Fibroblast of lung (primary cell): Measurements from ENCODE around the gene SHISAL1. TPM values are rescaled to one million over a fixed set of nuclear protein-coding genes. Genes with fewer than 3 reads are reported as not detected.
"Not testable (repeated sequence)": the region's sequence is repeated elsewhere in the genome, so short reads cannot be mapped to it uniquely, and the experiment has no call there.

Experiments
- DNase-seq, 2 donors: peaks; one replicate each; pipeline versions ENCODE4 v3.0.0 to v3.0.0-alpha.2; 2010; ENCODE audit warnings: low read depth in 2 of 2
- H2AFZ ChIP-seq: 2 replicates; pipeline ENCODE4 v1.5.1; 2012; ENCODE audit warnings: low read length, control low read depth, inconsistent platforms
- H3K27ac ChIP-seq: 2 replicates; pipeline ENCODE4 v1.5.1; 2011; ENCODE audit warnings: low read length, control low read depth; ENCODE audit not compliant: insufficient read depth
- H3K27me3 ChIP-seq: 2 replicates; pipeline ENCODE4 v1.5.1; 2011; ENCODE audit warnings: mild to moderate bottlenecking, low read length; ENCODE audit not compliant: control insufficient read depth, insufficient read depth
- H3K36me3 ChIP-seq: 2 replicates; pipeline ENCODE4 v1.5.1; 2011; ENCODE audit warnings: low read length; ENCODE audit not compliant: control insufficient read depth, insufficient read depth
- H3K4me1 ChIP-seq: 2 replicates; pipeline ENCODE4 v1.5.1; 2011; ENCODE audit warnings: low read length; ENCODE audit not compliant: control insufficient read depth, insufficient read depth; ENCODE audit errors: extremely low read depth
- H3K4me2 ChIP-seq: 2 replicates; pipeline ENCODE4 v1.5.1; 2011; ENCODE audit warnings: low read length, control low read depth; ENCODE audit not compliant: insufficient read depth; ENCODE audit errors: extremely low read depth
- H3K4me3 ChIP-seq, 4 experiments: fragments of 200-600 bp in 1 of 4; sonication (generic) in 1 of 4; replicated peaks in 1 of 4; 2 replicates each; pipeline ENCODE4 v1.5.1; 2011 to 2016; ENCODE audit warnings: low read length in 4 of 4, low read depth in 3 of 4, mild to moderate bottlenecking in 3 of 4, control low read depth in 2 of 4, inconsistent platforms in 1 of 4, mixed read lengths in 1 of 4; ENCODE audit not compliant: insufficient read depth in 1 of 4; ENCODE audit errors: control extremely low read depth in 1 of 4
- H3K79me2 ChIP-seq: 2 replicates; pipeline ENCODE4 v1.5.1; 2012; ENCODE audit warnings: mild to moderate bottlenecking, low read length, inconsistent platforms; ENCODE audit not compliant: control insufficient read depth, insufficient read depth
- H3K9ac ChIP-seq: 2 replicates; pipeline ENCODE4 v1.5.1; 2011; ENCODE audit warnings: mild to moderate bottlenecking, low read length, control low read depth; ENCODE audit not compliant: insufficient read depth
- H3K9me3 ChIP-seq: 2 replicates; pipeline ENCODE4 v1.5.1; 2012; ENCODE audit warnings: low read depth, low read length; ENCODE audit not compliant: control insufficient read depth, insufficient read depth
- H4K20me1 ChIP-seq: 2 replicates; pipeline ENCODE4 v1.5.1; 2011; ENCODE audit warnings: low read length; ENCODE audit not compliant: control insufficient read depth, insufficient read depth; ENCODE audit errors: extremely low read depth
- EZH2 ChIP-seq: IDR thresholded peaks from 2 replicates; pipeline ENCODE4 v1.5.1; 2012; ENCODE audit warnings: low read length, control low read depth, mild to moderate bottlenecking; ENCODE audit errors: missing control alignments
- polyA plus RNA-seq, 2 donors: library from polyadenylated mRNA; depleted of rRNA in 1 of 2; stranded (reverse) in 1 of 2; unstranded in 1 of 2; fragments of >200 nt; gene quantifications; 2 replicates each; pipeline ENCODE4 v1.2.1, GENCODE V29; 2011 to 2012; ENCODE audit warnings: missing spikeins in 1 of 2
- total RNA-seq: library from RNA; depleted of rRNA; stranded (reverse); fragments of >200 nt; gene quantifications from 2 replicates; pipeline ENCODE4 v1.2.1, GENCODE V29; 2014
- TF ChIP-seq, protein P1 (sequence below), 2 donors: IDR thresholded peaks in 1 of 2; conservative IDR thresholded peaks in 1 of 2; 1 replicate in 1 of 2; 2 replicates in 1 of 2; pipeline ENCODE4 v1.5.1; 2011 to 2012; ENCODE audit warnings: low read length in 2 of 2, control low read depth in 1 of 2, inconsistent platforms in 1 of 2, low read depth in 1 of 2, mild to moderate bottlenecking in 1 of 2

Gene SHISAL1
- total and polyA plus RNA-seq, 2 donors (not counting 1 experiment from before 2014, with no cell fraction given) = 0.73 to 3.5 TPM

DNA sequence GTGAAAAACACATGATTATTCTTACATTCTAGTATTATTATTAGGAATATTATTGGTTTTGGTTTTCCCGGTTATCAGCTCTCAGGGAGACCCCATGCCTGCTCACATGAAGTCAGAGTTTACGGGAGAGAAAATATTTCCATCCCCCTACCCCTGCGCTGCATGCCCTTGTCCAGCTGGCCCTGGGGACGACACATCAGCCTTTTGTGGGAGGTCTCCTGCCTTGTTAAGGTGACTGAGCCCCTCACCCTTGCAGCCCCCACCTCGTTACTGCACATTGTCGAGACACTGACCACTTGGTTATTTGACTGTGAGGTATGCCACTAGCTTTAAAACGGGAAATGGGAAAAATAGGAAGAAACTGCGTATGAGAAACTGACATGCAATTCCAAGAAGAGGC is 69.0 kb downstream of the SHISAL1 start:
- H3K79me2 ChIP-seq = no peaks in the 10 kb centered on the region
- H4K20me1 ChIP-seq = no peaks in the 10 kb centered on the region
- no peaks in the 10 kb centered on the region for H3K27me3 ChIP-seq
- no peaks in the 10 kb centered on the region for H3K36me3 ChIP-seq
- no peak overlapping the region for H2AFZ ChIP-seq
- H3K4me1 ChIP-seq = no peaks in the 10 kb centered on the region
- H3K4me2 ChIP-seq = no peak overlapping the region
- no peaks in the 10 kb centered on the region for H3K9me3 ChIP-seq
- no peak overlapping the region for H3K27ac ChIP-seq
- TF ChIP-seq EZH2 = no peak
- TF ChIP-seq, protein P1, sequence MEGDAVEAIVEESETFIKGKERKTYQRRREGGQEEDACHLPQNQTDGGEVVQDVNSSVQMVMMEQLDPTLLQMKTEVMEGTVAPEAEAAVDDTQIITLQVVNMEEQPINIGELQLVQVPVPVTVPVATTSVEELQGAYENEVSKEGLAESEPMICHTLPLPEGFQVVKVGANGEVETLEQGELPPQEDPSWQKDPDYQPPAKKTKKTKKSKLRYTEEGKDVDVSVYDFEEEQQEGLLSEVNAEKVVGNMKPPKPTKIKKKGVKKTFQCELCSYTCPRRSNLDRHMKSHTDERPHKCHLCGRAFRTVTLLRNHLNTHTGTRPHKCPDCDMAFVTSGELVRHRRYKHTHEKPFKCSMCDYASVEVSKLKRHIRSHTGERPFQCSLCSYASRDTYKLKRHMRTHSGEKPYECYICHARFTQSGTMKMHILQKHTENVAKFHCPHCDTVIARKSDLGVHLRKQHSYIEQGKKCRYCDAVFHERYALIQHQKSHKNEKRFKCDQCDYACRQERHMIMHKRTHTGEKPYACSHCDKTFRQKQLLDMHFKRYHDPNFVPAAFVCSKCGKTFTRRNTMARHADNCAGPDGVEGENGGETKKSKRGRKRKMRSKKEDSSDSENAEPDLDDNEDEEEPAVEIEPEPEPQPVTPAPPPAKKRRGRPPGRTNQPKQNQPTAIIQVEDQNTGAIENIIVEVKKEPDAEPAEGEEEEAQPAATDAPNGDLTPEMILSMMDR (conservative IDR thresholded peaks at IDR 0.05 in 1 of 2, IDR thresholded peaks at IDR 0.05 in 1 of 2; ENCODE audit: low read depth in 1 of 2, low read length in 2 of 2) = no peak
- no peak overlapping the region for H3K4me3 ChIP-seq
- H3K9ac ChIP-seq = no peak overlapping the region
- DNase-seq = no peak

DNA sequence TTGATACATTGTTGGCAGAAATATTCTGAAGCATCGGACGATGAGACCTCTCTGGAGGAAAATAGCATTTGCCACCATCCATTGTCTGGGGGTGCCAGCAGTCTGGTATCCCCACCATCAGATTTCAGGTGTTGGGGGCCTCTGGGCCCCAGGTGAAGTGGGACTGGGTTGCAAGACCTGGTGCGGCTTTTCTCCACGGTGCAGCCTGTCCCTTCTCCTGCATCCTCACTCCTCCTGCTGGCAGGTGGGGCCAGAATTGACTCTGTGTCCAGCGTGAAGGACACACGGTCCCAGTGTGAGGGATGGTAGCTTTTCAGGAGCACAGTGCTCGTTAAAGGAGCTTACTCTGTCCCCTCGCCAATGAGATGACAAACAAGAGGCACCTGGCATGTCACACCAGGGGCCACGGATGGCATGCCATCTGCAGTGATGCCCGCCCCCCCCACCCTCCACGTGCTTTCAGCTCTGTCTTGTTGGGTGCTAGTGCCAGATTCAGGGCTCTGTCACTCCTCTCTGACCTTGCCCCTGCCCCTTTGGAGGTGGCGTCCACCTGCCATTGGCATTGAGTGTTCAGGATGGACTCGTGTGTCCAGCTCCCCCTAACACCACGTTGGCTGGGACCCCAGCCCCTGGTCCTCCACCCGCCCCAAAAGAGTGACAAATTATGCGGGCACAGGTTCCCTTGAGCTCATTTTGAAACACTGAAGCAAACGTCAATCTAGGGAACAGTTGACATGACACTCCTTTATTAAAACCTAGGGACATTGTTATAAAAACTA is 69.6 kb downstream of the SHISAL1 start:
- H3K4me1 ChIP-seq = no peaks in the 10 kb centered on the region
- no peak overlapping the region for H3K27ac ChIP-seq
- no peak for DNase-seq
- no peaks in the 10 kb centered on the region for H3K36me3 ChIP-seq
- TF ChIP-seq, protein P1 (conservative IDR thresholded peaks at IDR 0.05 in 1 of 2, IDR thresholded peaks at IDR 0.05 in 1 of 2; ENCODE audit: low read depth in 1 of 2, low read length in 2 of 2) = no peak
- no peak for TF ChIP-seq EZH2
- no peaks in the 10 kb centered on the region for H3K79me2 ChIP-seq
- H2AFZ ChIP-seq = no peak overlapping the region
- H3K9ac ChIP-seq = no peak overlapping the region
- H3K27me3 ChIP-seq = no peaks in the 10 kb centered on the region
- H4K20me1 ChIP-seq = no peaks in the 10 kb centered on the region
- H3K4me2 ChIP-seq = no peak overlapping the region
- no peak overlapping the region for H3K4me3 ChIP-seq
- no peaks in the 10 kb centered on the region for H3K9me3 ChIP-seq

DNA sequence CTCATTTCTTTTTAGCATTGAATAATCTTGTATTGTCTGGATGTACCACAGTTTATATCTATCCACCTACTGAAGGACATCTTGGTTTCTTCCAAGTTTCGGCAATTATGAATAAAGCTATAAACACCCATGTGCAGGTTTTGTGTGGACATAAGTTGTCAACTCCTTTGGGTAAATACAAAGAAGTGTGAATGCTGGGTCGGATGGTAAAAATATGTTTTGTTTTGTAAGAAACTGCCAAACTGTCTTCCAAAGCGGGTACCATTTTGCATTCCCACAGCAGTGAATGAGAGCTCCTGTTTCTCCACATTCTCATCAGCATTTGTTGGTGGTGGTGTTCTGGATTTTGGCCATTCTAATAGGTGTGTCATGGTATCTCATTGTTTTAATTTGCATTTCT is 71.6 kb downstream of the SHISAL1 start:
- H3K79me2 ChIP-seq, H3K4me2 ChIP-seq, H3K27me3 ChIP-seq, H4K20me1 ChIP-seq, H3K9me3 ChIP-seq, H2AFZ ChIP-seq, H3K9ac ChIP-seq, H3K4me3 ChIP-seq, H3K27ac ChIP-seq, DNase-seq, H3K36me3 ChIP-seq, H3K4me1 ChIP-seq: not testable (repeated sequence)
